ENCODE results near the gene COL4A1.
"Not testable (repeated sequence)": the region's sequence is repeated elsewhere in the genome, so short reads cannot be mapped to it uniquely, and the experiment has no call there.

Gene COL4A1

GRCh38 chr13:110322126-110322827 lies 15.3 kb upstream of the COL4A1 start:
- no peak for DNase-seq

- not testable (repeated sequence) for DNase-seq
Observed at GRCh38 chr13:110321573-110321972, 14.6 kb upstream of the COL4A1 start.

DNA sequence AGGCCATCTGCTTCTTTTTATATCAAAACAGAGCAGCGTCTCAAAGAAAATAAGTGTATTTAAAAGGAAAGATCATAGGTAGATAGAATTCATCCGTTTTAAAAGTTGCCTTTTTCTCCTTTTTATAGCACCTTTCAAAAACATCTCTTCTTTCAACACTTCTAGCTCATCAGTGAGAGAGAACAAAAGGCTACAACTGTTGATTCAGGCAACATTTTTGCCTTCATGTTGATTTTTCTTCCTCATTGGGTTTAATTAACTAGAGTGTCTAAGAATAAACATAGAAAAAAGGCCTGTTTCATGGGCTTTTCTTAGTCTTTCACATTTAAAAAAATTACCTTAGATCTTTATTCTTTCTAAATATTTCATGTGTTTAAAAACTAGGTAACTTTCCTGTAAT lies 13.7 kb upstream of the COL4A1 start:
- DNase-seq, result no peak

- peak; percentile 91 for DNase-seq
Observed at GRCh38 chr13:110319774-110320509, 13.0 kb upstream of the COL4A1 start.

- no peak for DNase-seq
Observed at GRCh38 chr13:110319397-110319773, 12.4 kb upstream of the COL4A1 start.

DNA sequence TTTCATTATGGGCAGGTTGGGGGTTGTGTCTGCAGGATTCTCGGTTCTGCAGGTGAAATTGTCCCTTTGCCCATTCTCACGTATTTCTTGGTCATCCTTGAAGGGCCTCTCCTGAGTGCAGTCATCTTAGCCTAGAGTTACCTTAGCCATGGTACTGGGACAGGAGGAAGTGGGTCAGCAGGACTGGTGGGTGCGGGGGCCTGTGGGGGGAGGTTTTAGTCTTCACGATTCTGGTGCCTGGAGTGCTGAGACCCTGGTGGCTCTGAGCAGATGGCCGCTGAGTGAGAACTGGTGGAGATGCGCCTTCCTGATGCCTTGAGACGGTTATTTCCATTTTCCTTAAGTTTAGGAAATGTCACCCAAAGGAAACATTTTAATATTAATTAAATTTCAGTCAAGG lies 12.0 kb upstream of the COL4A1 start:
- DNase-seq, result peak; percentile 39

DNA sequence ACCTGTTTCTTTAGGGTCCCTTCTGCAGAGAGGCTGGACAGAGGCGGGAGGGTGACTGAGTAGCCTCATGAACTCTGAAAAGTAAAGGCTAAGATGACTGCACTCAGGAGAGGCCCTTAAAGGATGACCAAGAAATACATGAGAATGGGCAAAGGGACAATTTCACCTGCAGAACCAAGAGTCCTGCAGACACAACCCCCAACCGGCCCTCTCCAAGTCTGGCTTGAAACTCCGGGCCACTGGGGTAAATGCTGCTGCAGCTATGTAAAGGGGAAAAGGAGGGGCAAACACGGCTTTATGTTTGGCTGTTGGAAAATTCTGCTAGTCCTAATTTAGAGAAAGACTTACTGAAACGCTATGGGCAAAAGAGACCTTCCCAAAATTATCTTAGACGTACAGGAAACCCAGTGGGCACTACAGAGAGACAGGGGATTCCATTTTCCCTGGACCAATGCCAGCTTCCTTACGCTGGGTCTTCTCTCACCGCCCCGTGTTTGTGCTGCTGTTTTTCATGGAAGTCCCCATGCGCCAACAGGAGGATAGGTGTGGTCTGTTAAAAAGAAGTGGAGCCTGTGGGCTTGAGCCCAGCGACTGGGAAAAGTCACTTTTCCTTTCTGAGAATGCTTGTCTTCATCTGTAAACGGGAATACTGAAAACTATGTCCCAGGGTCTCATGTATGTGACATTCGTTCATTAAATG lies 10.7 kb upstream of the COL4A1 start:
- no peak for DNase-seq

GRCh38 chr13:110317093-110317492 lies 10.1 kb upstream of the COL4A1 start:
- no peak for DNase-seq

GRCh38 chr13:110316196-110316595 lies 9.2 kb upstream of the COL4A1 start:
- DNase-seq, result no peak

- DNase-seq, result no peak
Observed at GRCh38 chr13:110314516-110315245, 7.7 kb upstream of the COL4A1 start.

- DNase-seq, result not testable (repeated sequence)
Observed at GRCh38 chr13:110313733-110314132, 6.8 kb upstream of the COL4A1 start.

DNA sequence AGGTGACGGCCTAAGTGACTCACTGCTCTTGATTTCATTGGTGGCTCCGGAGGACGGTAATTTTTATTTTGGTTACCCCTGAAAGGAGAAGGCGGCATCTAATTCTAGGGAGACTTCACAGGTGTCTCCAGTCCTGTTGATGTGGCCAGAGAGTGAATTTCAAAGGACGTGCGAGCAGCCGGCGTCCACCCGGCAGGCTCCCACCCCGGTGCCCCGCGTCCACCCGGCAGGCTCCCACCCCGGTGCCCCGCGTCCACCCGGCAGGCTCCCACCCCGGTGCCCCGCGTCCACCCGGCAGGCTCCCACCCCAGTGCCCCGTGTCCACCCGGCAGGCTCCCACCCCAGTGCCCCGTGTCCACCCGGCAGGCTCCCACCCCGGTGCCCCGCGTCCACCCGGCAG lies 6.3 kb upstream of the COL4A1 start:
- not testable (repeated sequence) for DNase-seq

- DNase-seq, result peak; percentile 97
Observed at GRCh38 chr13:110312339-110313031, 5.5 kb upstream of the COL4A1 start.

GRCh38 chr13:110311443-110312338 lies 4.7 kb upstream of the COL4A1 start:
- no peak for DNase-seq

GRCh38 chr13:110310541-110311442 lies 3.8 kb upstream of the COL4A1 start:
- no peak for DNase-seq

DNA sequence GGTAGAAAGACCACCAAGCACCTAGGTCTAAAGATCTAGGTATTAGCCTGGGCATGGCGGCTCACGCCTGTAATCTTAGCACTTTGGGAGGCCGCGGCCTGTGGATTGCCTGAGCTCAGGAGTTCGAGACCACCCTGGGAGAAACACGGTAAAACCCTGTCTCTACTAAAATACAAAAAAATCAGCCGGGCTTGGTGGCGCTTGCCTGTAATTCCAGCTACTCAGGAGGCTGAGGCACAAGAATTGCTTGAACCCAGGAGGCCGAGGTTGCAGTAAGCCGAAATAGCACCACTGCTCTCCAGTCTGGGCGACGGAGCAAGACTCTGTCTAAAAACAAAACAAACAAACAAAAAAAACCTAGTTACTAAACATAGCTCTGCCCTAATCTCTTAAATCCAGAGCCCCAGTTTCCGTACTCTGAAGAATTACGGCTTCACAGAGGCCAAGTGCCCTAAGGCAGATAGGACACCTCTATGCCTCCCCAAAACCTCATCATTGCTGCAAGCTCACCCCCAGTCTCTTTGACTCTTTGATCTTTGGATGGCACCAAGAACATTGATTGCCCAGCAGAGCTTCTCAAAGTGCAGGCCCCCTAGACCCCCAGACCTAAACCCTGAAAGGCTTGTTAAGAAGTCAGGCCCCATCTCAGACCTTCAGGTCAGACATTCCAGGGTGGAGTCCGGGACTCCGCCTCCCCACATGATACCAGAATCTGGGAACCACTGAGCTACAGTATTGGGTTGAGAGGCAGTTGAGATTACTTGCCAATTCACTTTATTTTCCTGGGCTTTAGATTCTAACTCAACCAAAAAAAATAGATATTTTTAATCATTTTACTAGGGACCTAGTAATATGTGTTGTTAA lies 2.9 kb upstream of the COL4A1 start:
- peak; percentile 56 for DNase-seq

DNA sequence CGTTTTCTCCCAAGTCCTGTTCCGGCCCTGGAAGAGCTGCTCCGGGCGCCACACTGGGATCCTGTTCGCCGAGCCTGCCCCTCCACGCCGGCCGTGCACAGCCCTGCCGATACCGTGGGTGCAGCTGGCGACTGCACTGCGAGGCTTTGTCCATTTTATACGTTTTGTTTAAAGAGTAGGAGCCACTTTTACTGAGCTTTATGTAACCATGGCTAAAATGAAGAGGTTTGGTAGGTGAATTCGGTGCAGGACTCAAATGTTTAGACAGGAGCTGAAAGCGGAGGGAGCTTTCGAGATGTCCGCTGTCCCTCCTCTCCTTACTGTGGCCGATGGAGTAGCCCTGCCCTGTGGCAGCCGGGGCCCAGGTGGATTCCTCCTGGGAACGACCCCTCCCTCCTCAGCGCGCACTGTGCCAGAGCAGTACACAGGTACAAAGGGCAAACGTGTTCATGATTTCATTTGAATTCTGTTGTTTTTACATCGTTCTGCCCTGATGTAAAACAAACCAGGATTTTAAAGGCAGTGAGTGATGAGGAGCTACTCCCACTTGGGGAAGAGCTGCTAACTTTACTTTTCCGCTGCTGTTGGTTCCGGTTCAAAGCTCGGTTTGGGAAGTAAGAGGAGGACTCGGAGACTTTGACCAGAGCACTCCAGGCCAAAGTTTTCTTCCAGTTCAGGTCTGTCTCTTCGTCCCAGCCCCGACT lies 1.9 kb upstream of the COL4A1 start:
- DNase-seq, result peak; percentile 65

DNA sequence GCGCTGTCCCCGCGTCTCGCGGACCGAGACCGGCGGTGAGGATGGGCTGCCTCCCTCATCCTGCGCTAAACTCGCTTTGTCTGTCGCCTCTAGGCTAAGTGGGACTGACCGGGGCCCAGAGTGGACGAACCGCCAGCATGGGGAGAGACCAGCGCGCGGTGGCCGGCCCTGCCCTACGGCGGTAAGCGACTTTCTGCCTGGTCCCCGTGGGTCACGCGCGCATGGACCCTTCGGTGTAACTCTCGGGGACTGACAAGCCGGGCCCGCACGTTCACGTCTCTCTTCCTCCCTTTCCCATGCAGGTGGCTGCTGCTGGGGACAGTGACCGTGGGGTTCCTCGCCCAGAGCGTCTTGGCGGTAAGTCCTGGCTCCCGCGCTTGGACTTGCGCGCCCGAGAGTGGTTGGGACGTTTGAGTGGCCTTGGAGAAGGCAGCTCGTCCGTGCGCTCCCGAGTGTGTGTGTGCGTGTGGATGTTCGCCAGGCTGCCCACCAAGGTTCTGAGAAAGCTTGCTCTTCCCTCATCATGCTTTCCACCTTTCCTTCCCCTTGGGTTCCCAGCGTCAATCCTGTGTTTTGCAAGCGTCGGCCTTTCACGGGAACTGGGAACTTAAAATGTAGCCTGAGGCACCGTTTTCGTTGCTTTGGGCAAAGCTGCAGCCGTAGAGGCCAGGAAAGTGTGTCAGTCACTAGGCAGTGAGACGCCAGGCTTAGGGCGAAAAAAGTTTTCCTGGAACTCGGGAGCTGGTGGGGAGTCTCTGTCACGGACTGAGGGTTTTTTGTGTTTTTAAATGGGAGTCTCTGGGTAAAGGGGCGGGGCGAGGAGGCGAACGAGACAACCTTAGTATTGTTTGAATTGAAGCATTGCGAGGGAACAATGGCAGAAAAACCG lies 1.1 kb upstream of the COL4A1 start:
- peak; percentile 74 for DNase-seq

All from islet precursor cell (in vitro differentiated cells).